A549 (cell line): Measurements from ENCODE around the gene CACNA1F. TPM values are rescaled to one million over a fixed set of nuclear protein-coding genes. Genes with fewer than 3 reads are reported as not detected.

ENCODE experiments used
- ATAC-seq, 2 experiments: fragments of 200-7000 bp in 1 of 2; fragments of >200 bp in 1 of 2; cut with Nextera tagmentation in 1 of 2; cut with Tn5 transposase in 1 of 2; 3 replicates each; pipeline versions ENCODE4 v1.8.0 to v1.9.1; 2018 to 2020; ENCODE audit warnings: mild to moderate bottlenecking in 1 of 2, moderate library complexity in 1 of 2
- CTCF ChIA-PET: fragments of 300-600 bp; sonication (Branson Sonifier 250); formaldehyde crosslinking; extraction: SDS; loops from one replicate; lab custom pipeline; 2021; ENCODE audit warnings: antibody characterized with exemption, inconsistent platforms; lab: Yijun Ruan, JAX
- POLR2A ChIA-PET: fragments of 350-600 bp; formaldehyde crosslinking; extraction: SDS; loops from one replicate; lab custom pipeline; 2021; ENCODE audit warnings: antibody characterized with exemption, inconsistent platforms; lab: Yijun Ruan, JAX
- DNase-seq, 2 experiments: peaks; one replicate each; pipeline versions ENCODE4 v3.0.0 to v3.0.0-alpha.2; 2011 to 2016; ENCODE audit warnings: low read depth in 1 of 2, low spot score in 1 of 2
- FAIRE-seq: peaks from 2 replicates; lab custom pipeline; 2011; peaks lifted over from hg19 to GRCh38; lab: Jason Lieb, UNC
- H3K27ac ChIP-seq, 2 experiments: fragments of >200 bp; sonication (Bioruptor Twin); formaldehyde crosslinking; 3 replicates each; pipeline ENCODE4 v1.5.1; 2016 to 2017
- H3K4me1 ChIP-seq: fragments of >200 bp; sonication (Bioruptor Twin); formaldehyde crosslinking; 3 replicates; pipeline ENCODE4 v1.6.1; 2016
- H3K4me2 ChIP-seq: fragments of >200 bp; sonication (Bioruptor Twin); formaldehyde crosslinking; 3 replicates; pipeline ENCODE4 v1.6.1; 2016
- H3K4me3 ChIP-seq: fragments of >200 bp; sonication (Bioruptor Twin); formaldehyde crosslinking; 3 replicates; pipeline ENCODE4 v1.5.1; 2016
- H3K9me3 ChIP-seq: fragments of >200 bp; sonication (Bioruptor Twin); formaldehyde crosslinking; 3 replicates; pipeline ENCODE4 v1.6.1; 2016
- BHLHE40 ChIP-seq: IDR thresholded peaks from 2 replicates; pipeline ENCODE4 v1.6.1; 2012; ENCODE audit warnings: low read depth, low read length, inconsistent platforms
- CBX2 ChIP-seq: fragments of 200-600 bp; sonication (generic); IDR thresholded peaks from 2 replicates; pipeline ENCODE4 v1.6.1; 2016; ENCODE audit warnings: low read depth, mild to moderate bottlenecking, borderline replicate concordance
- CBX8 ChIP-seq: fragments of 200-600 bp; sonication (generic); IDR thresholded peaks from 2 replicates; pipeline ENCODE4 v1.6.1; 2016
- CEBPB ChIP-seq, 2 experiments: fragments of >200 bp in 1 of 2; sonication (Bioruptor Twin) in 1 of 2; formaldehyde crosslinking in 1 of 2; IDR thresholded peaks; 2 replicates each; pipeline ENCODE4 v1.6.1; 2012 to 2016
- CHD2 ChIP-seq: fragments of 150-350 bp; IDR thresholded peaks from 2 replicates; pipeline ENCODE4 v1.6.1; 2014; ENCODE audit warnings: low read length; ENCODE audit not compliant: partially characterized antibody
- CHD4 ChIP-seq: fragments of 200-600 bp; sonication (generic); IDR thresholded peaks from 2 replicates; pipeline ENCODE4 v1.6.1; 2016; ENCODE audit warnings: antibody characterized with exemption, mild to moderate bottlenecking, borderline replicate concordance
- EHF ChIP-seq: fragments of 250-450 bp; sonication (Bioruptor Pico); IDR thresholded peaks from 2 replicates; pipeline ENCODE4 v1.5.0; 2020; ENCODE audit warnings: mild to moderate bottlenecking
- EP300 ChIP-seq, 2 experiments: fragments of >200 bp; sonication (Bioruptor Twin); formaldehyde crosslinking; IDR thresholded peaks; 2 replicates in 1 of 2; 3 replicates in 1 of 2; pipeline ENCODE4 v1.6.1; 2016 to 2017
- ESRRA ChIP-seq: fragments of 150-350 bp; IDR thresholded peaks from 2 replicates; pipeline ENCODE4 v1.6.1; 2014; ENCODE audit warnings: mild to moderate bottlenecking, low read length, borderline replicate concordance
- FOSB ChIP-seq: fragments of 250-450 bp; sonication (Bioruptor Pico); IDR thresholded peaks from 2 replicates; pipeline ENCODE4 v1.5.0; 2020; ENCODE audit warnings: mild to moderate bottlenecking, moderate library complexity
- FOSL2 ChIP-seq, 2 experiments: fragments of 450-650 bp in 1 of 2; fragments of >200 bp in 1 of 2; sonication (Bioruptor Twin) in 1 of 2; formaldehyde crosslinking; IDR thresholded peaks; 2 replicates each; pipeline versions ENCODE4 v1.5.0 to v1.6.1; 2016 to 2020; ENCODE audit warnings: mild to moderate bottlenecking in 1 of 2, moderate library complexity in 1 of 2
- FOXS1 ChIP-seq: fragments of 250-450 bp; sonication (Bioruptor Pico); IDR thresholded peaks from 2 replicates; pipeline ENCODE4 v1.5.0; 2020; ENCODE audit warnings: mild to moderate bottlenecking, moderate library complexity
- HOXB13 ChIP-seq: fragments of 250-450 bp; sonication (Bioruptor Pico); IDR thresholded peaks from 2 replicates; pipeline ENCODE4 v1.5.0; 2020; ENCODE audit warnings: low read depth, mild to moderate bottlenecking, moderate library complexity
- JUN ChIP-seq, 2 experiments: fragments of >200 bp; sonication (Bioruptor Twin); formaldehyde crosslinking; IDR thresholded peaks; 2 replicates in 1 of 2; 3 replicates in 1 of 2; pipeline ENCODE4 v1.6.1; 2016 to 2017
- JUNB ChIP-seq: fragments of >200 bp; sonication (Bioruptor Twin); formaldehyde crosslinking; IDR thresholded peaks from 2 replicates; pipeline ENCODE4 v1.6.1; 2016
- KDM1A ChIP-seq: fragments of 200-600 bp; sonication (generic); IDR thresholded peaks from 2 replicates; pipeline ENCODE4 v1.6.1; 2016; ENCODE audit warnings: low read depth, mild to moderate bottlenecking
- NFE2L2 ChIP-seq: fragments of 150-350 bp; conservative IDR thresholded peaks from 2 replicates; pipeline ENCODE4 v1.6.1; 2014; ENCODE audit warnings: low read length
- NPAS2 ChIP-seq: fragments of 250-450 bp; sonication (Bioruptor Pico); IDR thresholded peaks from 2 replicates; pipeline ENCODE4 v1.8.0; 2022; ENCODE audit warnings: mild to moderate bottlenecking, moderate library complexity, borderline replicate concordance
- PHF8 ChIP-seq: fragments of 200-600 bp; sonication (generic); IDR thresholded peaks from 2 replicates; pipeline ENCODE4 v1.6.1; 2016; ENCODE audit warnings: low read depth, mild to moderate bottlenecking, antibody characterized with exemption, moderate library complexity, borderline replicate concordance
- POLR2A ChIP-seq: IDR thresholded peaks from 2 replicates; pipeline ENCODE4 v1.6.1; 2012; ENCODE audit warnings: mild to moderate bottlenecking, low read length
- RFX5 ChIP-seq: fragments of 450-650 bp; IDR thresholded peaks from 2 replicates; pipeline ENCODE4 v1.7.1; 2014; ENCODE audit warnings: antibody characterized with exemption, mild to moderate bottlenecking, moderate library complexity
- RNF2 ChIP-seq: fragments of 200-600 bp; sonication (generic); IDR thresholded peaks from 2 replicates; pipeline ENCODE4 v1.6.1; 2016; ENCODE audit warnings: low read depth, mild to moderate bottlenecking, antibody characterized with exemption, moderate library complexity, borderline replicate concordance
- SMC3 ChIP-seq: fragments of >200 bp; sonication (Bioruptor Twin); formaldehyde crosslinking; IDR thresholded peaks from 3 replicates; pipeline ENCODE4 v1.6.1; 2018; ENCODE audit warnings: inconsistent platforms
- SREBF2 ChIP-seq: fragments of 450-650 bp; IDR thresholded peaks from 2 replicates; pipeline ENCODE4 v1.6.1; 2014; ENCODE audit warnings: mild to moderate bottlenecking, moderate library complexity
- TFCP2L1 ChIP-seq: fragments of 250-450 bp; sonication (Bioruptor Pico); IDR thresholded peaks from 2 replicates; pipeline ENCODE4 v1.5.0; 2021; ENCODE audit warnings: mild to moderate bottlenecking
- TP53 ChIP-seq: fragments of 250-450 bp; sonication (Bioruptor Pico); IDR thresholded peaks from 2 replicates; pipeline ENCODE4 v1.5.0; 2021; ENCODE audit warnings: mild to moderate bottlenecking, moderate library complexity
- ZC3H11A ChIP-seq: fragments of 450-650 bp; IDR thresholded peaks from 2 replicates; pipeline ENCODE4 v1.6.1; 2014; ENCODE audit warnings: antibody characterized with exemption, mild to moderate bottlenecking
- WGBS: methylation state at CpG from one replicate; pipeline ENCODE4 v1.1.6; 2017; ENCODE audit errors: missing lambda C conversion rate; 5-methylcytosine and 5-hydroxymethylcytosine counted together
- polyA plus RNA-seq, 4 experiments: library from polyadenylated mRNA; depleted of rRNA in 3 of 4; stranded (reverse); fragments of >200 nt; fragmentation: RNase III in 1 of 4; extraction: RNeasy Plus Mini Kit Qiagen cat#74134 plus additional on column Dnase treatment in 1 of 4; gene quantifications; 2 replicates in 3 of 4; 3 replicates in 1 of 4; pipeline ENCODE4 v1.2.3, GENCODE V29; 2011 to 2017
- TF ChIP-seq, protein P1 (sequence below): fragments of 250-450 bp; sonication (Bioruptor Pico); IDR thresholded peaks from 2 replicates; pipeline ENCODE4 v1.5.0; 2021; ENCODE audit warnings: mild to moderate bottlenecking, moderate library complexity, borderline replicate concordance
- TF ChIP-seq, protein P2 (sequence below): fragments of 250-450 bp; sonication (Bioruptor Pico); IDR thresholded peaks from 2 replicates; pipeline ENCODE4 v1.5.0; 2020; ENCODE audit warnings: low read depth, mild to moderate bottlenecking, moderate library complexity
- TF ChIP-seq, protein P3 (sequence below): fragments of >200 bp; sonication (Bioruptor Twin); formaldehyde crosslinking; IDR thresholded peaks from 3 replicates; pipeline ENCODE4 v1.6.1; 2016
- TF ChIP-seq, protein P4 (sequence below): IDR thresholded peaks from 2 replicates; pipeline ENCODE4 v1.6.1; 2012
- TF ChIP-seq, protein P5 (sequence below): IDR thresholded peaks from 2 replicates; pipeline ENCODE4 v1.6.1; 2012
- TF ChIP-seq, protein P6 (sequence below): IDR thresholded peaks from 2 replicates; pipeline ENCODE4 v1.6.1; 2012; ENCODE audit warnings: low read depth, borderline replicate concordance

Gene CACNA1F
- polyA plus RNA-seq, 2 of the 4 experiments (the other 2 are of a cell fraction) = not detected

DNA sequence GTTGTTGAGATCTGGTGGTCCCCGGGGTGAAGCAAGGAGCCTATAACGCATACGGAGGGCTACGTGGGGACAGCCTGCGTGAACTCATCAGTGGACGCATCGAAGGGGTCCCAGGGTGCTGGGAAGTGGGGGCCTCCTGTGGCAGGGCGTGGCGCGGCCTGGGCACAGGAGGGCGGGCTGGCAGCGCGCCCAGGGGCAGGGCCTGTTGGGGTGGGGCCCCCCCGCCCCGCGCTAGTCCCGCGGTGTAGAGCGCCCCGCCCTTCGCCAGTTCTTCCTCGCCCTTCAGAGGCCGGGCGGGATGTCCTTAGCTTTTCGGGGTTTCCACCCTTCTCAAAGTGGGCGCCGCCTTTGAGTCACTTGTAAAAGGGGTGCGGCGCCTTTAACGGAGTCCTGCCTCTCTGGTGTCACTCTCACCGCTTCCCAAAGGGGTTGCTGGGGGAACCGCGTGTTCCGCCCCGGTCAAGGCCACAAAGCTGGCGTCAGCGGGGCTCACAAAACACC, 60.8 kb downstream of the CACNA1F start (continued):
- TF ChIP-seq, protein P1, sequence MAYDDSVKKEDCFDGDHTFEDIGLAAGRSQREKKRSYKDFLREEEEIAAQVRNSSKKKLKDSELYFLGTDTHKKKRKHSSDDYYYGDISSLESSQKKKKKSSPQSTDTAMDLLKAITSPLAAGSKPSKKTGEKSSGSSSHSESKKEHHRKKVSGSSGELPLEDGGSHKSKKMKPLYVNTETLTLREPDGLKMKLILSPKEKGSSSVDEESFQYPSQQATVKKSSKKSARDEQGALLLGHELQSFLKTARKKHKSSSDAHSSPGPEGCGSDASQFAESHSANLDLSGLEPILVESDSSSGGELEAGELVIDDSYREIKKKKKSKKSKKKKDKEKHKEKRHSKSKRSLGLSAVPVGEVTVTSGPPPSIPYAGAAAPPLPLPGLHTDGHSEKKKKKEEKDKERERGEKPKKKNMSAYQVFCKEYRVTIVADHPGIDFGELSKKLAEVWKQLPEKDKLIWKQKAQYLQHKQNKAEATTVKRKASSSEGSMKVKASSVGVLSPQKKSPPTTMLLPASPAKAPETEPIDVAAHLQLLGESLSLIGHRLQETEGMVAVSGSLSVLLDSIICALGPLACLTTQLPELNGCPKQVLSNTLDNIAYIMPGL = no peak
- no peak; the same call in 1 of the 2 replicates for TF ChIP-seq FOSB (CRISPR knock-in tag)
- TF ChIP-seq, all 56 proteins: peak for 7

DNA sequence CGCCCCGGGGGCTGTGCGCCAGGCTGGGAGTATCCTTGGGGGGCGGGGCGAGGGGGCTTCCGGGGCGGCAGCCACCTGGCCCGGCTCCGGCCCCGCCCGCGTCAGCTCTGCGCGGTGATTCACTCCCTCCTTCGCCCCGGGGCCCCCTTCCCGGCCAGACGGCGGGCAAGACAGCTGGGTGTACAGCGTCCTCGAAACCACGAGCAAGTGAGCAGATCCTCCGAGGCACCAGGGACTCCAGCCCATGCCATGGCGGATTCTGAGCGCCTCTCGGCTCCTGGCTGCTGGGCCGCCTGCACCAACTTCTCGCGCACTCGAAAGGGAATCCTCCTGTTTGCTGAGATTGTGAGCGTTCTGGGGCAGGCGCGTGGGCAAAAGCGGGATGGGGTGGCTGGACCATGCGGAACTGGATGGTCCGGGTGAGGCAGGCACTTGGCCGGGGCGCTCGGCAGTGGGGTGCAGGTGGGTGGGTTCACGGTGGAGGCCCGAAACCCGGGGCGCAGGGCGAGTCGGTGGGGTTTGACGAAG, 61.3 kb downstream of the CACNA1F start, which contains the start of gene PLP2:
PLP2 (plus strand) TSS at position 147 of the 528 bp plus-strand sequence; CDS start at position 250, 103 bp downstream.
- ChIA-PET POLR2A (interaction anchor here (0.7 to 1.8 kb wide), 7 partner anchors 8 to 71 kb away, joined by 3 to 7 read pairs (median 4); no protein-coding TSS in a partner anchor), CTCF (interaction anchor here (0.8 to 1.8 kb wide), 4 partner anchors 8 to 21 kb away, joined by 3 to 8 read pairs (median 6); no protein-coding TSS in a partner anchor)
- DNase-seq = peak in 1 of 2 experiments; percentile 66
- WGBS = 1% methylated on average over 13 of the region's 46 CpGs
- H3K4me3 ChIP-seq = peak within 1 kb of the TSS; percentile 86
- FAIRE-seq = peak; percentile 92
- H3K9me3 ChIP-seq = no peaks in the 10 kb centered on the region
- H3K4me2 ChIP-seq = peak within 1 kb of the TSS; percentile 88
- H3K4me1 ChIP-seq = peaks cover 30% of the 10 kb centered on the region; the same call in 2 of the 3 replicates
- peak; percentile 72 to 77 for ATAC-seq
- peak within 1 kb of the TSS; percentile 96 to 98 for H3K27ac ChIP-seq
- TF ChIP-seq TP53 (CRISPR knock-in tag) = no peak
- TF ChIP-seq JUNB = no peak
- TF ChIP-seq CEBPB (IDR thresholded peaks at IDR 0.05) = no peak
- TF ChIP-seq TFCP2L1 = no peak
- no peak for TF ChIP-seq CBX2
- TF ChIP-seq EHF (CRISPR knock-in tag) = no peak
- no peak for TF ChIP-seq RFX5
- no peak for TF ChIP-seq CHD2
- TF ChIP-seq, protein P2, sequence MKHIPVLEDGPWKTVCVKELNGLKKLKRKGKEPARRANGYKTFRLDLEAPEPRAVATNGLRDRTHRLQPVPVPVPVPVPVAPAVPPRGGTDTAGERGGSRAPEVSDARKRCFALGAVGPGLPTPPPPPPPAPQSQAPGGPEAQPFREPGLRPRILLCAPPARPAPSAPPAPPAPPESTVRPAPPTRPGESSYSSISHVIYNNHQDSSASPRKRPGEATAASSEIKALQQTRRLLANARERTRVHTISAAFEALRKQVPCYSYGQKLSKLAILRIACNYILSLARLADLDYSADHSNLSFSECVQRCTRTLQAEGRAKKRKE (CRISPR knock-in tag) = no peak
- TF ChIP-seq POLR2A = peak; percentile 68
- TF ChIP-seq, protein P3, sequence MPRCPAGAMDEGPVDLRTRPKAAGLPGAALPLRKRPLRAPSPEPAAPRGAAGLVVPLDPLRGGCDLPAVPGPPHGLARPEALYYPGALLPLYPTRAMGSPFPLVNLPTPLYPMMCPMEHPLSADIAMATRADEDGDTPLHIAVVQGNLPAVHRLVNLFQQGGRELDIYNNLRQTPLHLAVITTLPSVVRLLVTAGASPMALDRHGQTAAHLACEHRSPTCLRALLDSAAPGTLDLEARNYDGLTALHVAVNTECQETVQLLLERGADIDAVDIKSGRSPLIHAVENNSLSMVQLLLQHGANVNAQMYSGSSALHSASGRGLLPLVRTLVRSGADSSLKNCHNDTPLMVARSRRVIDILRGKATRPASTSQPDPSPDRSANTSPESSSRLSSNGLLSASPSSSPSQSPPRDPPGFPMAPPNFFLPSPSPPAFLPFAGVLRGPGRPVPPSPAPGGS = no peak
- TF ChIP-seq HOXB13 (CRISPR knock-in tag) = no peak
- TF ChIP-seq CBX8 = no peak
- no peak for TF ChIP-seq BHLHE40
- TF ChIP-seq CHD4 = no peak
- TF ChIP-seq FOSL2 (IDR thresholded peaks at IDR 0.05) = no peak
- peak; percentile 63 for TF ChIP-seq FOSL2 (CRISPR knock-in tag; IDR thresholded peaks at IDR 0.05)
- no peak for TF ChIP-seq SREBF2
- TF ChIP-seq PHF8 = no peak
- TF ChIP-seq SMC3 = no peak
- no peak for TF ChIP-seq ZC3H11A
- no peak for TF ChIP-seq RNF2
- no peak for TF ChIP-seq FOSB (CRISPR knock-in tag)
- TF ChIP-seq, protein P4, sequence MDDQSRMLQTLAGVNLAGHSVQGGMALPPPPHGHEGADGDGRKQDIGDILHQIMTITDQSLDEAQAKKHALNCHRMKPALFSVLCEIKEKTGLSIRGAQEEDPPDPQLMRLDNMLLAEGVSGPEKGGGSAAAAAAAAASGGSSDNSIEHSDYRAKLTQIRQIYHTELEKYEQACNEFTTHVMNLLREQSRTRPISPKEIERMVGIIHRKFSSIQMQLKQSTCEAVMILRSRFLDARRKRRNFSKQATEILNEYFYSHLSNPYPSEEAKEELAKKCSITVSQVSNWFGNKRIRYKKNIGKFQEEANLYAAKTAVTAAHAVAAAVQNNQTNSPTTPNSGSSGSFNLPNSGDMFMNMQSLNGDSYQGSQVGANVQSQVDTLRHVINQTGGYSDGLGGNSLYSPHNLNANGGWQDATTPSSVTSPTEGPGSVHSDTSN = no peak
- TF ChIP-seq NFE2L2 = no peak
- TF ChIP-seq, protein P5, sequence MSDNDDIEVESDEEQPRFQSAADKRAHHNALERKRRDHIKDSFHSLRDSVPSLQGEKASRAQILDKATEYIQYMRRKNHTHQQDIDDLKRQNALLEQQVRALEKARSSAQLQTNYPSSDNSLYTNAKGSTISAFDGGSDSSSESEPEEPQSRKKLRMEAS = peak; percentile 73
- TF ChIP-seq, protein P6, sequence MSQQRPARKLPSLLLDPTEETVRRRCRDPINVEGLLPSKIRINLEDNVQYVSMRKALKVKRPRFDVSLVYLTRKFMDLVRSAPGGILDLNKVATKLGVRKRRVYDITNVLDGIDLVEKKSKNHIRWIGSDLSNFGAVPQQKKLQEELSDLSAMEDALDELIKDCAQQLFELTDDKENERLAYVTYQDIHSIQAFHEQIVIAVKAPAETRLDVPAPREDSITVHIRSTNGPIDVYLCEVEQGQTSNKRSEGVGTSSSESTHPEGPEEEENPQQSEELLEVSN = peak; percentile 70; the same call in 1 of the 2 replicates
- TF ChIP-seq FOXS1 = no peak
- peak in 1 of 2 experiments; percentile 54; a peak in 3 of 5 replicates for TF ChIP-seq JUN (IDR thresholded peaks at IDR 0.05)
- no peak for TF ChIP-seq NPAS2 (CRISPR knock-in tag)
- no peak for TF ChIP-seq KDM1A
- TF ChIP-seq ESRRA = no peak
- TF ChIP-seq EP300 (IDR thresholded peaks at IDR 0.05) = no peak
